ENCODE results near the gene KIRREL3. TPM values are rescaled to one million over a fixed set of nuclear protein-coding genes. Genes with fewer than 3 reads are reported as not detected.

Gene KIRREL3
- total and polyA plus RNA-seq, 3 experiments from 2014 or later: not detected

DNA sequence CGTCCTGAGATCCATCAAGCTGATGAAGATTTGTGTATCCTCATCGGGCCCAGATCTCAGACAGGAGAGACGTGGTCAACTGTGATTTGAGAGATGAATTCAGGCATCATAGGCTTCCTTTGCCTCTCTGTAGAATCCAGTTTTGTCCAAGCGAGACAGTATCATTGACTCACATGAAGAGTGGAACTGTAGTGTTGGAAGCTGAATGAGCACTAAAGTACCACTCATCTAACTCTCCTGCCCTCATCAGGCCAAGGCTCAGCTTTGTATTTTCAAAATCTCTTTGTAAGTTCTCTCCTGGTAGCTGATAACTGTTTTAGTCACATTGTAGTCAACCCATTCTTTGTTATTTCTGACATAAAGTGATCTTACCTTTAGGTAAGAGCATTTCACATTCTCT, 85.1 kb downstream of the KIRREL3 start:
- Mint-ChIP-seq H3K4me1 (no peaks in the 10 kb centered on the region), H3K36me3 (no peaks in the 10 kb centered on the region), H3K4me3 (no peak overlapping the region), H3K9me3 (no peaks in the 10 kb centered on the region), H3K27ac (no peak overlapping the region), H3K27me3 (no peaks in the 10 kb centered on the region)
- Histone ChIP-seq H3K36me3 (ENCODE audit: insufficient read depth, low read length) (no peaks in the 10 kb centered on the region), H3K27me3 (ENCODE audit: insufficient read depth, low read length, poor library complexity, severe bottlenecking) (no peaks in the 10 kb centered on the region), H3K4me1 (ENCODE audit: insufficient read depth, low read length) (no peaks in the 10 kb centered on the region), H3K9me3 (ENCODE audit: low read length) (no peaks in the 10 kb centered on the region), H3K27ac (ENCODE audit: low read depth, low read length) (no peak overlapping the region), H3K4me3 (ENCODE audit: low read length) (no peak overlapping the region)
- POLR2A ChIA-PET: no interaction called here
- no peak for DNase-seq
- CTCF ChIA-PET: no interaction called here

- Mint-ChIP-seq H3K4me3 (no peak overlapping the region), H3K27me3 (no peaks in the 10 kb centered on the region), H3K4me1 (no peaks in the 10 kb centered on the region), H3K9me3 (no peaks in the 10 kb centered on the region), H3K27ac (no peak overlapping the region), H3K36me3 (no peaks in the 10 kb centered on the region)
- DNase-seq: no peak
- no peaks in the 10 kb centered on the region for H3K4me1 ChIP-seq (ENCODE audit: insufficient read depth, low read length)
- ChIA-PET CTCF (no interaction called here), POLR2A (no interaction called here)
- no peak overlapping the region for H3K27ac ChIP-seq (ENCODE audit: low read depth, low read length)
- no peak overlapping the region for H3K4me3 ChIP-seq (ENCODE audit: low read length)
- no peaks in the 10 kb centered on the region for H3K9me3 ChIP-seq (ENCODE audit: low read length)
- no peaks in the 10 kb centered on the region for H3K36me3 ChIP-seq (ENCODE audit: insufficient read depth, low read length)
- no peaks in the 10 kb centered on the region for H3K27me3 ChIP-seq (ENCODE audit: insufficient read depth, low read length, poor library complexity, severe bottlenecking)
Measured at GRCh38 chr11:126914941-126915340, 85.6 kb downstream of the KIRREL3 start.

DNA sequence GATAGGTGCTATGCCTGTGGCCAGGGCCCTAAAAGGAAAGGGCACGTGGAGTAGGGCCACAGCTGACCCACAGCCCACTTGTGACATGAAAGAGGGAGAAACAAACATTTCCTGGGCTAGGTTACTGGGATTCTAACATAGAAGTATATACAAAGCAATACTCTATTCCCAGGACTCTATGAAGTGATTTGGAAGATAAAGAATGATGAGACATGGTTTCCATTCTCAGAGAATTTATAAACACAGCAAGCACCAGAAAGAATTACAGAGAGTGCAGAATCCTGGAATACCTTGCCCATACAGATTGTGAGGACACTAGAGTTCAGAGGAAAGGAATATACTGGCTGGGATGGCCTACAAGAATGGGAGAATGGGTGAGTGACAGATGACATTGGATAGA, 86.4 kb downstream of the KIRREL3 start:
- Histone ChIP-seq H3K27ac (ENCODE audit: low read depth, low read length) (no peak overlapping the region), H3K9me3 (ENCODE audit: low read length) (no peaks in the 10 kb centered on the region), H3K4me3 (ENCODE audit: low read length) (no peak overlapping the region), H3K27me3 (ENCODE audit: insufficient read depth, low read length, poor library complexity, severe bottlenecking) (no peaks in the 10 kb centered on the region), H3K4me1 (ENCODE audit: insufficient read depth, low read length) (no peaks in the 10 kb centered on the region), H3K36me3 (ENCODE audit: insufficient read depth, low read length) (no peaks in the 10 kb centered on the region)
- Mint-ChIP-seq H3K9me3 (no peaks in the 10 kb centered on the region), H3K4me1 (no peaks in the 10 kb centered on the region), H3K27me3 (no peaks in the 10 kb centered on the region), H3K36me3 (no peaks in the 10 kb centered on the region), H3K27ac (no peak overlapping the region), H3K4me3 (no peak overlapping the region)
- DNase-seq: no peak
- CTCF ChIA-PET: no interaction called here
- POLR2A ChIA-PET: no interaction called here

- Mint-ChIP-seq H3K9me3 (peaks cover 0 to 2% (median 0%) of the 10 kb centered on the region in 5 donors), H3K4me3 (no peak overlapping the region), H3K4me1 (no peaks in the 10 kb centered on the region), H3K27ac (no peak overlapping the region), H3K36me3 (no peaks in the 10 kb centered on the region), H3K27me3 (peaks cover 0 to 1% of the 10 kb centered on the region in 2 donors)
- no peak for DNase-seq
- no peaks in the 10 kb centered on the region for H3K9me3 ChIP-seq (ENCODE audit: low read length)
- no peaks in the 10 kb centered on the region for H3K36me3 ChIP-seq (ENCODE audit: insufficient read depth, low read length)
- H3K27me3 ChIP-seq (ENCODE audit: insufficient read depth, low read length, poor library complexity, severe bottlenecking): no peaks in the 10 kb centered on the region
- ChIA-PET POLR2A (no interaction called here), CTCF (no interaction called here)
- H3K4me1 ChIP-seq (ENCODE audit: insufficient read depth, low read length): no peaks in the 10 kb centered on the region
- H3K4me3 ChIP-seq (ENCODE audit: low read length): no peak overlapping the region
- H3K27ac ChIP-seq (ENCODE audit: low read depth, low read length): no peak overlapping the region
Measured at GRCh38 chr11:126904520-126904919, 96.0 kb downstream of the KIRREL3 start.

- Mint-ChIP-seq H3K27ac (no peak overlapping the region), H3K36me3 (no peaks in the 10 kb centered on the region), H3K27me3 (peaks cover 0 to 1% of the 10 kb centered on the region in 2 donors), H3K4me3 (no peak overlapping the region), H3K4me1 (no peaks in the 10 kb centered on the region), H3K9me3 (peaks cover 0 to 6% (median 2%) of the 10 kb centered on the region in 5 donors)
- H3K36me3 ChIP-seq (ENCODE audit: insufficient read depth, low read length): no peaks in the 10 kb centered on the region
- H3K27ac ChIP-seq (ENCODE audit: low read depth, low read length): no peak overlapping the region
- ChIA-PET CTCF (no interaction called here), POLR2A (no interaction called here)
- no peaks in the 10 kb centered on the region for H3K9me3 ChIP-seq (ENCODE audit: low read length)
- no peak for DNase-seq
- H3K27me3 ChIP-seq (ENCODE audit: insufficient read depth, low read length, poor library complexity, severe bottlenecking): no peaks in the 10 kb centered on the region
- no peaks in the 10 kb centered on the region for H3K4me1 ChIP-seq (ENCODE audit: insufficient read depth, low read length)
- no peak overlapping the region for H3K4me3 ChIP-seq (ENCODE audit: low read length)
Measured at GRCh38 chr11:126901783-126902182, 98.8 kb downstream of the KIRREL3 start.

DNA sequence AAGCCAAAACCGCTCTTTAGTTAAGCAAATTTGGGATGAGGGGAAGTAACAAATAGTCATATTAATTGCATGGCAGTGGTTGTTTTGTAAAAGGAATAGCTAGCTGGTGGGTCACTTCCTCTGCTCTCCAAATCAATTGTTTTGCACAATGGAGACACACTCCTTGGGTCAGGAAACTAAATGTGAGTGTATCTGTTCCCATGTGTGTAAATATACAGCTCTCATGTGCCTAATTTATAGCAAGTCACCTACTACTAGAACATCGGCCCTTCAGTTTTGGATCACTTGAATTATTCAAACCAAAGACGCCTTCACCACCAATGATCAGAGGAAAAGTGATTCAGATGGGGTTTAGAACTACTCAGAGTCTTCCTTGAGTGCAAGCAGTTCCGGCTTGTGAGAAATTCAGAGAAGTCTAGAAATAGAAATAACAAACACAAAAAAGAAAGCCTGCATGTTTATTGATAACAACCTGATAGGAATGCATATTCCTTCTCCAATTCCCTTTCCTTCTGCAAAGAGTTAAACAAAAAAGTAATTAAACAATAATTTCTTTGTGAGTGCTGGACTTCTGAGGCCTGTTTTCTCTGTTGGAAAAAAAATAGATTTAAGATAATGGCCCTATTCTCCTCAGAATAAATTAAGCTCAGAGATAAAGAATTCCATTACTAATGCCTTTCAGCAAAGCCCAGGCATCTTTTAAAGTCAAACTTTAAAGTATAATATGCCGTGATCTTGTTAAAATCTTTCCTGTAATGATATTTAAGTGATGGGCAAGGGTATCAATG, 100.4 kb downstream of the KIRREL3 start:
- H3K27ac Mint-ChIP-seq: no peak overlapping the region
- peaks cover 0 to 16% (median 7%) of the 10 kb centered on the region in 5 donors for H3K9me3 Mint-ChIP-seq
- Histone ChIP-seq H3K27me3 (ENCODE audit: insufficient read depth, low read length, poor library complexity, severe bottlenecking) (no peaks in the 10 kb centered on the region), H3K27ac (ENCODE audit: low read depth, low read length) (no peak overlapping the region), H3K9me3 (ENCODE audit: low read length) (no peaks in the 10 kb centered on the region), H3K36me3 (ENCODE audit: insufficient read depth, low read length) (no peaks in the 10 kb centered on the region), H3K4me1 (ENCODE audit: insufficient read depth, low read length) (no peaks in the 10 kb centered on the region), H3K4me3 (ENCODE audit: low read length) (no peak overlapping the region)
- no peaks in the 10 kb centered on the region for H3K36me3 Mint-ChIP-seq
- no peak overlapping the region for H3K4me3 Mint-ChIP-seq
- ChIA-PET CTCF (no interaction called here), POLR2A (no interaction called here)
- peaks cover 0 to 1% of the 10 kb centered on the region in 2 donors for H3K27me3 Mint-ChIP-seq
- no peak for DNase-seq
- no peaks in the 10 kb centered on the region for H3K4me1 Mint-ChIP-seq

GRCh38 chr11:126898802-126899201, 101.8 kb downstream of the KIRREL3 start:
- Histone ChIP-seq H3K36me3 (ENCODE audit: insufficient read depth, low read length) (no peaks in the 10 kb centered on the region), H3K27me3 (ENCODE audit: insufficient read depth, low read length, poor library complexity, severe bottlenecking) (no peaks in the 10 kb centered on the region), H3K9me3 (ENCODE audit: low read length) (no peaks in the 10 kb centered on the region), H3K4me1 (ENCODE audit: insufficient read depth, low read length) (no peaks in the 10 kb centered on the region), H3K4me3 (ENCODE audit: low read length) (no peak overlapping the region), H3K27ac (ENCODE audit: low read depth, low read length) (no peak overlapping the region)
- no peak overlapping the region for H3K27ac Mint-ChIP-seq
- H3K36me3 Mint-ChIP-seq: no peaks in the 10 kb centered on the region
- DNase-seq: no peak
- CTCF ChIA-PET: no interaction called here
- no peaks in the 10 kb centered on the region for H3K27me3 Mint-ChIP-seq
- POLR2A ChIA-PET: no interaction called here
- H3K4me3 Mint-ChIP-seq: no peak overlapping the region
- peaks cover 3 to 24% (median 7%) of the 10 kb centered on the region in 5 donors for H3K9me3 Mint-ChIP-seq
- H3K4me1 Mint-ChIP-seq: no peaks in the 10 kb centered on the region

DNA sequence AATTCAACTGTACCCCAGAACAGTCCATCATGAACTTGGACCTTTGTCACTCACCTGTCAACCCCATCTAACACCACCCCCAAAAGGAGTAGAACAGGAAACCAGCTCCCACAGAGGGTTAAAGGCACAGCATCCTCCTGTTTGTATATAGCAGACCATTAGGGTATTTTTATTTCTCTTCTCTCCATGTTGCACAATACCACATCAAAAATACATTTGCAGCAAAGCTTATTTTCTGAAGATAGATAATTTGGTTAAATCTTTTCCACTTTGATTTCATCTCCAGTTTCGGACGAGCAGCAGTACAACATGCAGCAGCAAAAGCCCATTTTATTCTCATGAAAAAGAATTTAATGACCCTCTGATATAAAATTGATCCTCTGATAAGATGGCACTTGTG, 103.1 kb downstream of the KIRREL3 start:
- DNase-seq: no peak
- Histone ChIP-seq H3K36me3 (ENCODE audit: insufficient read depth, low read length) (no peaks in the 10 kb centered on the region), H3K27ac (ENCODE audit: low read depth, low read length) (no peak overlapping the region), H3K4me1 (ENCODE audit: insufficient read depth, low read length) (no peaks in the 10 kb centered on the region), H3K4me3 (ENCODE audit: low read length) (no peak overlapping the region), H3K9me3 (ENCODE audit: low read length) (no peaks in the 10 kb centered on the region), H3K27me3 (ENCODE audit: insufficient read depth, low read length, poor library complexity, severe bottlenecking) (no peaks in the 10 kb centered on the region)
- Mint-ChIP-seq H3K27ac (no peak overlapping the region), H3K4me3 (no peak overlapping the region), H3K4me1 (no peaks in the 10 kb centered on the region), H3K9me3 (peaks cover 3 to 25% (median 7%) of the 10 kb centered on the region in 5 donors), H3K27me3 (no peaks in the 10 kb centered on the region), H3K36me3 (no peaks in the 10 kb centered on the region)
- ChIA-PET CTCF (no interaction called here), POLR2A (no interaction called here)

Measured in CD8-positive, alpha-beta memory T cell (primary cell).